Endothelial cell of umbilical vein (primary cell): ENCODE data around the gene SPTLC2. TPM values are rescaled to one million over a fixed set of nuclear protein-coding genes. Genes with fewer than 3 reads are reported as not detected.
"Not testable (repeated sequence)": the region's sequence is repeated elsewhere in the genome, so short reads cannot be mapped to it uniquely, and the experiment has no call there.

Experiments used
- BruUV-seq: library from RNA; stranded (reverse); fragments of 400-500 nt; replicated peaks from 2 replicates; lab custom pipeline; 2021; lab: Mats Ljungman, UMichigan
- CTCF ChIA-PET: fragments of 300-600, 350-600 bp; sonication (Branson Sonifier 250); formaldehyde crosslinking; loops from one replicate; lab custom pipeline; 2021; ENCODE audit warnings: antibody characterized with exemption, inconsistent platforms; lab: Charles Lee
- POLR2A ChIA-PET: fragments of 300-600, 350-600 bp; sonication (Branson Sonifier 250); formaldehyde crosslinking; loops from one replicate; lab custom pipeline; 2021; ENCODE audit warnings: antibody characterized with exemption, inconsistent platforms; lab: Charles Lee
- DNase-seq: peaks from one replicate; pipeline ENCODE4 v3.0.0-alpha.2; 2011; ENCODE audit warnings: low read depth, low spot score
- FAIRE-seq: peaks from 2 replicates; lab custom pipeline; 2011; peaks lifted over from hg19 to GRCh38; lab: Jason Lieb, UNC
- H2AFZ ChIP-seq: 2 replicates; pipeline ENCODE4 v1.6.0; 2012; ENCODE audit warnings: low read depth, low read length, control low read depth, inconsistent platforms
- H3K27ac ChIP-seq: 2 replicates; pipeline ENCODE4 v1.5.1; 2011; ENCODE audit warnings: low read depth, mild to moderate bottlenecking, control low read depth, low read length, moderate library complexity; ENCODE audit not compliant: insufficient read depth
- H3K27me3 ChIP-seq, 2 experiments: 2 replicates each; pipeline versions ENCODE4 v1.6.0 to v1.6.1; 2011; ENCODE audit warnings: low read length in 2 of 2, mixed read lengths in 1 of 2; ENCODE audit not compliant: control insufficient read depth in 2 of 2, insufficient read depth in 2 of 2
- H3K36me3 ChIP-seq, 2 experiments: 2 replicates in 1 of 2; 3 replicates in 1 of 2; pipeline ENCODE4 v1.5.1; 2011; ENCODE audit warnings: low read length in 2 of 2, mild to moderate bottlenecking in 1 of 2, moderate library complexity in 1 of 2; ENCODE audit not compliant: control insufficient read depth in 2 of 2, insufficient read depth in 2 of 2; ENCODE audit errors: extremely low read depth in 1 of 2
- H3K4me1 ChIP-seq: 3 replicates; pipeline ENCODE4 v1.5.1; 2011; ENCODE audit warnings: mild to moderate bottlenecking, low read length; ENCODE audit not compliant: control insufficient read depth, insufficient read depth; ENCODE audit errors: extremely low read depth
- H3K4me2 ChIP-seq: 2 replicates; pipeline ENCODE4 v1.6.1; 2011; ENCODE audit warnings: low read length, control low read depth, mixed read lengths; ENCODE audit not compliant: insufficient read depth
- H3K4me3 ChIP-seq, 3 experiments: fragments of 200-600 bp in 1 of 3; sonication (generic), shearing (Covaris generic) in 1 of 3; replicated peaks in 1 of 3; 2 replicates each; pipeline ENCODE4 v1.5.1; 2011 to 2016; ENCODE audit warnings: control low read depth in 3 of 3, low read length in 3 of 3, mild to moderate bottlenecking in 2 of 3, inconsistent platforms in 1 of 3, low read depth in 1 of 3, moderate library complexity in 1 of 3; ENCODE audit not compliant: insufficient read depth in 1 of 3
- H3K79me2 ChIP-seq: 2 replicates; pipeline ENCODE4 v1.6.0; 2012; ENCODE audit warnings: low read length, inconsistent platforms; ENCODE audit not compliant: control insufficient read depth, insufficient read depth
- H3K9ac ChIP-seq: replicated peaks from 2 replicates; pipeline ENCODE3; 2011; ENCODE audit warnings: low read length, control low read depth; ENCODE audit not compliant: insufficient read depth; ENCODE audit errors: extremely low read depth
- H3K9me1 ChIP-seq: replicated peaks from 3 replicates; pipeline ENCODE4 v1.6.0; 2011; ENCODE audit warnings: mild to moderate bottlenecking, low read length; ENCODE audit not compliant: control insufficient read depth, insufficient read depth; ENCODE audit errors: extremely low read depth
- H3K9me3 ChIP-seq: replicated peaks from 2 replicates; pipeline ENCODE4 v1.5.1; 2012; ENCODE audit warnings: low read length, inconsistent platforms; ENCODE audit not compliant: control insufficient read depth, insufficient read depth
- H4K20me1 ChIP-seq: replicated peaks from 2 replicates; pipeline ENCODE3; 2011; ENCODE audit warnings: mild to moderate bottlenecking, low read length; ENCODE audit not compliant: control insufficient read depth, insufficient read depth; ENCODE audit errors: extremely low read depth
- EZH2 ChIP-seq: IDR thresholded peaks from 2 replicates; pipeline ENCODE4 v1.6.1; 2012; ENCODE audit warnings: borderline replicate concordance, low read depth, mild to moderate bottlenecking, moderate library complexity, low read length, inconsistent platforms; ENCODE audit not compliant: severe bottlenecking
- FOS ChIP-seq: IDR thresholded peaks from 2 replicates; pipeline ENCODE4 v1.6.1; 2011; ENCODE audit warnings: mild to moderate bottlenecking, low read length, moderate library complexity, borderline replicate concordance; ENCODE audit not compliant: insufficient read depth
- GATA2 ChIP-seq: IDR thresholded peaks from 2 replicates; pipeline ENCODE4 v1.7.0; 2011; ENCODE audit warnings: low read depth, mild to moderate bottlenecking, moderate library complexity, mixed read lengths, low read length; ENCODE audit not compliant: insufficient read length, insufficient read depth
- JUN ChIP-seq: IDR thresholded peaks from 2 replicates; pipeline ENCODE4 v1.6.1; 2011; ENCODE audit warnings: borderline replicate concordance, low read depth; ENCODE audit not compliant: insufficient read length, insufficient read depth
- MYC ChIP-seq: IDR thresholded peaks from one replicate; pipeline ENCODE4 v1.6.1; 2011; ENCODE audit warnings: mild to moderate bottlenecking, low read depth, low read length
- POLR2A ChIP-seq: IDR thresholded peaks from 2 replicates; pipeline ENCODE4 v1.6.1; 2012; ENCODE audit warnings: low read depth, mild to moderate bottlenecking, control low read depth, low read length
- POLR2AphosphoS5 ChIP-seq: IDR thresholded peaks from 2 replicates; pipeline ENCODE4 v1.6.1; 2012; ENCODE audit warnings: low read depth, mild to moderate bottlenecking, control low read depth, low read length, moderate library complexity; ENCODE audit not compliant: insufficient read depth
- dilution Hi-C: fragments of 300-500 bp; cut with MboI; formaldehyde crosslinking; loops from one replicate; pipeline ENCODE4 v1.15.0; 2019; ENCODE audit warnings: low sequenced_read_pairs; ENCODE audit not compliant: extremely low pct_ligation_motif_present
- intact Hi-C: fragments of 100-400 bp; cut with micrococcal nuclease; formaldehyde crosslinking; loops from one replicate; pipeline ENCODE4 v1.10.0; 2022
- polyA plus RNA-seq, 4 experiments: library from polyadenylated mRNA; depleted of rRNA in 3 of 4; stranded (reverse) in 3 of 4; unstranded in 1 of 4; fragments of >200 nt; gene quantifications; 2 replicates each; pipeline versions ENCODE4 v1.2.1 to v1.2.3, GENCODE V29; 2011 to 2012; ENCODE audit warnings: missing spikeins in 1 of 4
- total RNA-seq: library from RNA; stranded (reverse); gene quantifications from 2 replicates; pipeline ENCODE4 v1.2.3, GENCODE V29; 2021
- TF ChIP-seq, protein P1 (sequence below), 2 donors: IDR thresholded peaks; 1 replicate in 1 of 2; 2 replicates in 1 of 2; pipeline ENCODE4 v1.5.1; 2011; ENCODE audit warnings: low read length in 2 of 2, mild to moderate bottlenecking in 2 of 2, moderate library complexity in 2 of 2, control low read depth in 1 of 2, inconsistent platforms in 1 of 2, low read depth in 1 of 2; ENCODE audit not compliant: insufficient read depth in 1 of 2; ENCODE audit errors: extremely low read depth in 1 of 2
- TF ChIP-seq, protein P2 (sequence below): IDR thresholded peaks from 2 replicates; pipeline ENCODE4 v1.6.1; 2011; ENCODE audit not compliant: insufficient read depth, insufficient read length

SPTLC2 gene
- total and polyA plus RNA-seq, 2 donors (not counting 3 experiments of a cell fraction or from before 2014, with no cell fraction given) = 19.1 to 71.3 TPM

- H3K79me2 ChIP-seq, H3K36me3 ChIP-seq, BruUV-seq, DNase-seq, intact Hi-C loops, H3K9me3 ChIP-seq, POLR2A ChIA-PET, FAIRE-seq, H2AFZ ChIP-seq, H3K4me3 ChIP-seq, H3K27me3 ChIP-seq, H4K20me1 ChIP-seq, H3K9me1 ChIP-seq, dilution Hi-C loops: not testable (repeated sequence)
- peaks cover 20% of the 10 kb centered on the region for H3K4me1 ChIP-seq
- peak overlapping the region; percentile 66 for H3K4me2 ChIP-seq
- CTCF ChIA-PET = interaction anchor here (0.6 to 2.0 kb wide), 4 partner anchors 9 to 78 kb away, joined by 3 to 12 read pairs (median 6); no protein-coding TSS in a partner anchor
- peak overlapping the region; percentile 39 for H3K9ac ChIP-seq
- peak overlapping the region; percentile 27 for H3K27ac ChIP-seq
Observed at GRCh38 chr14:77536951-77537350, 79.5 kb downstream of the SPTLC2 start.

DNA sequence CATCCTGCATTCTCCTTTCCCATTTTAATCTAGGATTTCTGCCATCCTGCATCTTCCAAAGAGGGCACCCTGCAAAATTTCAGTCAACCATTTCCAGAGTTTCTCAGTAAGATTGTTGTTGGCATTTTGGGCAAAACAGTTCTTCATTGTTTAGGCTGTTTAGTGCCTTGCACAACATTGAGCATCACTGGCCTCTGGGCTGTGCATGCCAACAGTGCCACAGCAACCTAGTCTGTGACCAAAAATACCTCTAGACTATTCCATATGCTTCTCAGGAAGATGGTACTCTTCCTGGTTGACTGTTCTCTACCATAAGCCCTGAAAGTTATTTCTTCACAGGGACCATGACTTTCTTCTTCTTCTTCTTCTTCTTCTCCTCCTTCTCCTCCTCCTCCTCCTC lies 85.4 kb downstream of the SPTLC2 start:
- TF ChIP-seq GATA2 = no peak
- TF ChIP-seq FOS = no peak
- TF ChIP-seq JUN = no peak
- no peak for TF ChIP-seq POLR2A
- TF ChIP-seq, protein P1, sequence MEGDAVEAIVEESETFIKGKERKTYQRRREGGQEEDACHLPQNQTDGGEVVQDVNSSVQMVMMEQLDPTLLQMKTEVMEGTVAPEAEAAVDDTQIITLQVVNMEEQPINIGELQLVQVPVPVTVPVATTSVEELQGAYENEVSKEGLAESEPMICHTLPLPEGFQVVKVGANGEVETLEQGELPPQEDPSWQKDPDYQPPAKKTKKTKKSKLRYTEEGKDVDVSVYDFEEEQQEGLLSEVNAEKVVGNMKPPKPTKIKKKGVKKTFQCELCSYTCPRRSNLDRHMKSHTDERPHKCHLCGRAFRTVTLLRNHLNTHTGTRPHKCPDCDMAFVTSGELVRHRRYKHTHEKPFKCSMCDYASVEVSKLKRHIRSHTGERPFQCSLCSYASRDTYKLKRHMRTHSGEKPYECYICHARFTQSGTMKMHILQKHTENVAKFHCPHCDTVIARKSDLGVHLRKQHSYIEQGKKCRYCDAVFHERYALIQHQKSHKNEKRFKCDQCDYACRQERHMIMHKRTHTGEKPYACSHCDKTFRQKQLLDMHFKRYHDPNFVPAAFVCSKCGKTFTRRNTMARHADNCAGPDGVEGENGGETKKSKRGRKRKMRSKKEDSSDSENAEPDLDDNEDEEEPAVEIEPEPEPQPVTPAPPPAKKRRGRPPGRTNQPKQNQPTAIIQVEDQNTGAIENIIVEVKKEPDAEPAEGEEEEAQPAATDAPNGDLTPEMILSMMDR (IDR thresholded peaks at IDR 0.05; ENCODE audit: extremely low read depth in 1 of 2, insufficient read depth in 1 of 2, low read depth in 1 of 2, low read length in 2 of 2) = no peak
- no peak for TF ChIP-seq MYC
- TF ChIP-seq EZH2 = no peak
- TF ChIP-seq POLR2AphosphoS5 = no peak
- TF ChIP-seq, protein P2, sequence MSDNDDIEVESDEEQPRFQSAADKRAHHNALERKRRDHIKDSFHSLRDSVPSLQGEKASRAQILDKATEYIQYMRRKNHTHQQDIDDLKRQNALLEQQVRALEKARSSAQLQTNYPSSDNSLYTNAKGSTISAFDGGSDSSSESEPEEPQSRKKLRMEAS = no peak
- H3K79me2 ChIP-seq = peaks cover 2% of the 10 kb centered on the region
- BruUV-seq = no TSS peak
- no peak overlapping the region for H3K4me2 ChIP-seq
- peaks cover 3 to 4% of the 10 kb centered on the region in 2 experiments for H3K36me3 ChIP-seq
- ChIA-PET POLR2A (no interaction called here), CTCF (interaction anchor here (1.5 kb wide), 1 partner anchor 72 kb away, joined by 4 read pairs; no protein-coding TSS in a partner anchor)
- no peaks in the 10 kb centered on the region for H3K27me3 ChIP-seq
- H2AFZ ChIP-seq = no peak overlapping the region
- no peaks in the 10 kb centered on the region for H3K4me1 ChIP-seq
- dilution Hi-C loops = no loop called here
- no peak for DNase-seq
- H3K27ac ChIP-seq = no peak overlapping the region
- H3K9me3 ChIP-seq = no peaks in the 10 kb centered on the region
- no peaks in the 10 kb centered on the region for H4K20me1 ChIP-seq
- intact Hi-C loops = no loop called here
- H3K9ac ChIP-seq = no peak overlapping the region
- H3K4me3 ChIP-seq = no peak overlapping the region
- no peak for FAIRE-seq
- H3K9me1 ChIP-seq = no peaks in the 10 kb centered on the region
